ENCODE data around the gene PAFAH2.

PAFAH2 gene

DNA sequence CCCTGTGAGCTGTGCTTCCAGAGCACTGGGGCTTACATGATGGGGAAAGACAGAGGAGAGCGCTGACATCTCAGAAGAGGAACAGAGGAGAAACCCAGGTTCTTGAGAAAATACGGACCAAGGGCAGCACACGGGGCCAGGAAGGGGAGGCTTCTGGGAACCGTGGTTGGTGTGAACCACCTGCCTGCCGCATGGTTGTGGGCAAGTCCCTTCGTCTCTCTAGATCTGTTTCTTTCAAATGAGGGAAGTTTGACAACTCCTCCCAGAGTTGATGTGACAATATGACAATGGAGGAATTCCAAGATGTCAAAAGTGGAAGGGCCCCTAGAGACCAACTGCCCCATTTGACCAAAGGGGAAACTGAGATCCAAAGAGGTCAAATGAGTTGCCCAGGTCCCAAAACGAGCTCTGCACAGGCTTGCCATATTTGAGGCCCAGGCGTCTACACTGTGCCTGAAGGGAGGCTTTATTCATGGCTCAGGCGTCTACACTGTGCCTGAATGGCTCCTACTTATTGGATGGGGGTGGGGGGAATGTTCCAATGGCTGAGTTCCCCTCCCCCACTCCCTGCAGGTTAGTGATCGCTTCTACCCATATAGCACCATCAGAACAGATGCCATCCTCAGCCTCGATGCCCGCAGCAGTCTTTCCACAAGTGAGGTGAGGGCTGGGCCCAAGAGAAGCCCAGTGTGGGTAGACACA lies 34.9 kb upstream of the PAFAH2 start:
- H3K27me3 ChIP-seq (ENCODE audit: insufficient read depth, poor library complexity, severe bottlenecking) = no peaks in the 10 kb centered on the region
- no peak overlapping the region for H3K27ac ChIP-seq (replicated peaks)
- TF ChIP-seq SPI1 (IDR thresholded peaks at IDR 0.05; ENCODE audit: borderline replicate concordance, low read depth) = no peak
- TF ChIP-seq POLR2AphosphoS5 (IDR thresholded peaks at IDR 0.05; ENCODE audit: low read depth) = no peak
- TF ChIP-seq, protein P1, sequence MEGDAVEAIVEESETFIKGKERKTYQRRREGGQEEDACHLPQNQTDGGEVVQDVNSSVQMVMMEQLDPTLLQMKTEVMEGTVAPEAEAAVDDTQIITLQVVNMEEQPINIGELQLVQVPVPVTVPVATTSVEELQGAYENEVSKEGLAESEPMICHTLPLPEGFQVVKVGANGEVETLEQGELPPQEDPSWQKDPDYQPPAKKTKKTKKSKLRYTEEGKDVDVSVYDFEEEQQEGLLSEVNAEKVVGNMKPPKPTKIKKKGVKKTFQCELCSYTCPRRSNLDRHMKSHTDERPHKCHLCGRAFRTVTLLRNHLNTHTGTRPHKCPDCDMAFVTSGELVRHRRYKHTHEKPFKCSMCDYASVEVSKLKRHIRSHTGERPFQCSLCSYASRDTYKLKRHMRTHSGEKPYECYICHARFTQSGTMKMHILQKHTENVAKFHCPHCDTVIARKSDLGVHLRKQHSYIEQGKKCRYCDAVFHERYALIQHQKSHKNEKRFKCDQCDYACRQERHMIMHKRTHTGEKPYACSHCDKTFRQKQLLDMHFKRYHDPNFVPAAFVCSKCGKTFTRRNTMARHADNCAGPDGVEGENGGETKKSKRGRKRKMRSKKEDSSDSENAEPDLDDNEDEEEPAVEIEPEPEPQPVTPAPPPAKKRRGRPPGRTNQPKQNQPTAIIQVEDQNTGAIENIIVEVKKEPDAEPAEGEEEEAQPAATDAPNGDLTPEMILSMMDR (IDR thresholded peaks at IDR 0.05; ENCODE audit: insufficient read depth, low read length) = no peak
- TF ChIP-seq, protein P2, sequence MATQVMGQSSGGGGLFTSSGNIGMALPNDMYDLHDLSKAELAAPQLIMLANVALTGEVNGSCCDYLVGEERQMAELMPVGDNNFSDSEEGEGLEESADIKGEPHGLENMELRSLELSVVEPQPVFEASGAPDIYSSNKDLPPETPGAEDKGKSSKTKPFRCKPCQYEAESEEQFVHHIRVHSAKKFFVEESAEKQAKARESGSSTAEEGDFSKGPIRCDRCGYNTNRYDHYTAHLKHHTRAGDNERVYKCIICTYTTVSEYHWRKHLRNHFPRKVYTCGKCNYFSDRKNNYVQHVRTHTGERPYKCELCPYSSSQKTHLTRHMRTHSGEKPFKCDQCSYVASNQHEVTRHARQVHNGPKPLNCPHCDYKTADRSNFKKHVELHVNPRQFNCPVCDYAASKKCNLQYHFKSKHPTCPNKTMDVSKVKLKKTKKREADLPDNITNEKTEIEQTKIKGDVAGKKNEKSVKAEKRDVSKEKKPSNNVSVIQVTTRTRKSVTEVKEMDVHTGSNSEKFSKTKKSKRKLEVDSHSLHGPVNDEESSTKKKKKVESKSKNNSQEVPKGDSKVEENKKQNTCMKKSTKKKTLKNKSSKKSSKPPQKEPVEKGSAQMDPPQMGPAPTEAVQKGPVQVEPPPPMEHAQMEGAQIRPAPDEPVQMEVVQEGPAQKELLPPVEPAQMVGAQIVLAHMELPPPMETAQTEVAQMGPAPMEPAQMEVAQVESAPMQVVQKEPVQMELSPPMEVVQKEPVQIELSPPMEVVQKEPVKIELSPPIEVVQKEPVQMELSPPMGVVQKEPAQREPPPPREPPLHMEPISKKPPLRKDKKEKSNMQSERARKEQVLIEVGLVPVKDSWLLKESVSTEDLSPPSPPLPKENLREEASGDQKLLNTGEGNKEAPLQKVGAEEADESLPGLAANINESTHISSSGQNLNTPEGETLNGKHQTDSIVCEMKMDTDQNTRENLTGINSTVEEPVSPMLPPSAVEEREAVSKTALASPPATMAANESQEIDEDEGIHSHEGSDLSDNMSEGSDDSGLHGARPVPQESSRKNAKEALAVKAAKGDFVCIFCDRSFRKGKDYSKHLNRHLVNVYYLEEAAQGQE (IDR thresholded peaks at IDR 0.05; ENCODE audit: insufficient replicate concordance, low read depth) = no peak
- no peak for TF ChIP-seq GABPA (IDR thresholded peaks at IDR 0.05; ENCODE audit: low read depth)
- no peak overlapping the region for H3K4me3 ChIP-seq (replicated peaks; ENCODE audit: insufficient read depth, low read length)
- no peak for DNase-seq (ENCODE audit: low read depth in 1 of 2, low spot score in 1 of 2)

DNA sequence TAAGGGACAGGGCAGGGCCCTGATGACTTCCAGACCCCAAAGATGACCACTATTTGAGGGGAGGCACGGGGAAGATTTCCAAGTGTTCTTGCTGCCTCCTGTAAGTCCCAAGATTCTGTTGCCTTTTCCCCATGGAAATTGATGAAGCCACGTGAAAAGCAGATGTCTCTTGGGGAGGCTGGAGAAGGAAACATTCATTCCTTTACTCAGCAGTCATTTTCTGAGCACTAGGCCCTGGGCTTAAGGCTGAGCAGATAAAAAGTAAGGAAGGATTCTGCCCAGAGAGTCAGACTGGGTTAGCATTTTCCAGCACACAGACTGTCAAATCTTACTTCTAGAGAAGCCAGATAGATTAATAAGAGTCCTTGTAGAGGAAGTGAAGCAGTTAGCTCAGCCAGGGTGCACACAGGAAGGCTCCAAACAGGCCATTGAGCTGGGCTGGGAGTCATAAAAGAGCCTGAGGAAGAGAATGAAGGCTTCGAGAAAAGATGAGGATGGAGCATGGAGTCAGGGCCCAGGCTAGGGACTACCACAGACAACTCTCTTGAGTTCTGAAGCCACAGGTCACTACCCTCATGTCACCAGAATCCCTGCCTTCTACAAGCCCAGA lies 33.9 kb upstream of the PAFAH2 start:
- DNase-seq (ENCODE audit: low read depth in 1 of 2, low spot score in 1 of 2) = no peak
- no peak for TF ChIP-seq SPI1 (IDR thresholded peaks at IDR 0.05; ENCODE audit: borderline replicate concordance, low read depth)
- no peak for TF ChIP-seq POLR2AphosphoS5 (IDR thresholded peaks at IDR 0.05; ENCODE audit: low read depth)
- TF ChIP-seq, protein P2 (IDR thresholded peaks at IDR 0.05; ENCODE audit: insufficient replicate concordance, low read depth) = no peak
- TF ChIP-seq, protein P1 (IDR thresholded peaks at IDR 0.05; ENCODE audit: insufficient read depth, low read length) = no peak
- no peak for TF ChIP-seq GABPA (IDR thresholded peaks at IDR 0.05; ENCODE audit: low read depth)

DNA sequence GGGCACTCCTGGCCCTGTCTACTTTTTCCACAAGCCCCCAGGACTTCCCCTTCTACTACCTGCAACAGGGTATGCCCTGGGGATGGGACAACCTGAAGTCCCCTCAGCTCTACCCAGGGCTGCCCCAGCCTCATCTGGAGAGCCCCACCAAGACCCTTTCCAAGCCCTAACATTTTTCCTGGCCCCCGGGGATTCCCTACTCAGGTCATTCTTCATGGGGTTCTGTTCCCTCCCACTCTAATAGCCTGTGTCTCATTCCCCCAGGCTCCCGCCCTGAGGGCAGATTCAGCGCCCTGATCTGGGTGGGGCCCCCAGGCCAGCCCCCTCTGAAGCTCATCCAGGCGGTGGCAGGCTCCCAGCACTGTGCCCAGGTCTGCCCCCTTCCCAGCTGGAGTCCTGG lies 33.3 kb upstream of the PAFAH2 start:
- Histone ChIP-seq H3K4me3 (replicated peaks; ENCODE audit: insufficient read depth, low read length) (no peak overlapping the region), H3K27me3 (ENCODE audit: insufficient read depth, poor library complexity, severe bottlenecking) (no peaks in the 10 kb centered on the region), H3K27ac (replicated peaks) (no peak overlapping the region)
- DNase-seq (ENCODE audit: low read depth in 1 of 2, low spot score in 1 of 2) = no peak
- TF ChIP-seq, protein P1 (IDR thresholded peaks at IDR 0.05; ENCODE audit: insufficient read depth, low read length) = no peak
- TF ChIP-seq SPI1 (IDR thresholded peaks at IDR 0.05; ENCODE audit: borderline replicate concordance, low read depth) (no peak), POLR2AphosphoS5 (IDR thresholded peaks at IDR 0.05; ENCODE audit: low read depth) (no peak), GABPA (IDR thresholded peaks at IDR 0.05; ENCODE audit: low read depth) (no peak)
- TF ChIP-seq, protein P2 (IDR thresholded peaks at IDR 0.05; ENCODE audit: insufficient replicate concordance, low read depth) = no peak

More for the DNA sequence above, 33.9 kb upstream of the PAFAH2 start:
- Histone ChIP-seq H3K4me3 (replicated peaks; ENCODE audit: insufficient read depth, low read length) (no peak overlapping the region), H3K27me3 (ENCODE audit: insufficient read depth, poor library complexity, severe bottlenecking) (no peaks in the 10 kb centered on the region), H3K27ac (replicated peaks) (no peak overlapping the region)

Measured in HL-60 (cell line).